GM21423 (cell line): ENCODE measurements around the gene CTPS2.

Source experiments
- ATAC-seq: cut with Tn5 transposase; IDR thresholded peaks from one replicate; pipeline ENCODE4 v1.9.1; 2021; ENCODE audit warnings: mild to moderate bottlenecking, moderate library complexity; ENCODE audit not compliant: unreplicated experiment

Gene CTPS2

GRCh38 chrX:16573781-16574180, 138.7 kb downstream of the CTPS2 start:
- ATAC-seq, result no peak

- ATAC-seq, result no peak
Measured at GRCh38 chrX:16567681-16568080, 144.8 kb downstream of the CTPS2 start.

- no peak for ATAC-seq
Measured at GRCh38 chrX:16566571-16566970, 145.9 kb downstream of the CTPS2 start.

GRCh38 chrX:16560173-16560572, 152.3 kb downstream of the CTPS2 start:
- no peak for ATAC-seq

GRCh38 chrX:16559206-16559619, 153.3 kb downstream of the CTPS2 start:
- ATAC-seq, result no peak

GRCh38 chrX:16558489-16558888, 154.0 kb downstream of the CTPS2 start:
- no peak for ATAC-seq

- ATAC-seq, result no peak
Measured at GRCh38 chrX:16552546-16552945, 159.9 kb downstream of the CTPS2 start.

- no peak for ATAC-seq
Measured at GRCh38 chrX:16547644-16548043, 164.8 kb downstream of the CTPS2 start.

- ATAC-seq, result no peak
Measured at GRCh38 chrX:16544969-16545368, 167.5 kb downstream of the CTPS2 start.
